ENCODE results near the gene FAXDC2.

Gene FAXDC2

GRCh38 chr5:154858972-154859871 lies 8.8 kb upstream of the FAXDC2 start:
- H3K4me1 ChIP-seq (ENCODE audit: control insufficient read depth, insufficient read depth, low read length), result peaks cover 9% of the 10 kb centered on the region
- H3K4me3 ChIP-seq (ENCODE audit: low read depth, low read length), result peak overlapping the region; percentile 98
- H3K9ac ChIP-seq (ENCODE audit: low read depth, low read length), result peak overlapping the region; percentile 87
- no peaks in the 10 kb centered on the region for H3K36me3 ChIP-seq (ENCODE audit: control insufficient read depth, insufficient read depth, low read length)
- H3K27me3 ChIP-seq (ENCODE audit: control insufficient read depth, insufficient read depth, low read length), result no peaks in the 10 kb centered on the region
- no peaks in the 10 kb centered on the region for H3K9me3 ChIP-seq (ENCODE audit: control insufficient read depth, insufficient read depth, low read length)

GRCh38 chr5:154858297-154858971 lies 8.0 kb upstream of the FAXDC2 start, which contains the start of gene CNOT8:
TSS of gene CNOT8 (plus strand) at chr5:154858627. CDS start at chr5:154863279, 4,652 bp downstream.
- H3K36me3 ChIP-seq (ENCODE audit: control insufficient read depth, insufficient read depth, low read length), result no peaks in the 10 kb centered on the region
- no peaks in the 10 kb centered on the region for H3K9me3 ChIP-seq (ENCODE audit: control insufficient read depth, insufficient read depth, low read length)
- peak within 1 kb of the TSS; percentile 98 for H3K4me3 ChIP-seq (ENCODE audit: low read depth, low read length)
- peaks cover 9% of the 10 kb centered on the region for H3K4me1 ChIP-seq (ENCODE audit: control insufficient read depth, insufficient read depth, low read length)
- peak within 1 kb of the TSS; percentile 87 for H3K9ac ChIP-seq (ENCODE audit: low read depth, low read length)
- H3K27me3 ChIP-seq (ENCODE audit: control insufficient read depth, insufficient read depth, low read length), result no peaks in the 10 kb centered on the region

DNA sequence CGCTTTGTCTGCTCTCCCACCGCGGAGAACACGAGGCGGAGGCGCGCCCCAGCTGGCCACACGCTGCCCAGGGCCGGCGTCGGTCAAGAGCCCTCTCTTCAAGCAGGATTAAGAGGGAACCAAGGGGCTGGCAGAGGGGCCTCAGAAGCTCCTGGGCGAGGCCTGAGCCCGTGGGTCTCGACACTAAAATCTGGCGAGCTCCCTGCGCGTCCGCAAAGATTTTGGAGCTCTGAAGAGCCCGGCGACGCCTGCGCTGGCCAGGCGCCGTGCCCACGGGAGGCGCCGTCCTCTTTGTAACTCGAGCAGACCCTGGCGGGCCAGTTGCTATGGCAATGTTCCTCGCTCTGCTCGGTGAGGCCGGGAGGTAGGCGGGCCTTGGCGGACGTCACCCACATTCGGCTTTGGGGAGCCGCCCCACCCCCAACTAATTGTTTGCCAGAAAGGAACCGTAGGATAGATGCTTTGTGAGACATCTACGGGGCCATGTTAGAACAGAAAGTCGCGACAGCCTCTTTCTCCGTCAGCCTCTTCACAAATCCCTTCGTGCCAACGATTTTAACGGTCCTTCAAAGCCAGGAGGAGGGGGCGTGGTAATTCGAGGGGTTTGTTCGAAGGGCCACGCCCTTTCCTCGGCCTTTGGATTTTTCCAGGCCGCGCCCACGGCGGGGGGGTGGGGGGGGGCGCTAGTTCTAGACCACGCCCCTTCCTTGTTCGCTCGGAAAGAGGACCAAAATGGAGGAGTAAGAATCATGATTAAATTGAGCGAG lies 7.3 kb upstream of the FAXDC2 start:
- H3K4me1 ChIP-seq (ENCODE audit: control insufficient read depth, insufficient read depth, low read length), result peaks cover 9% of the 10 kb centered on the region
- peak overlapping the region; percentile 98 for H3K4me3 ChIP-seq (ENCODE audit: low read depth, low read length)
- H3K9me3 ChIP-seq (ENCODE audit: control insufficient read depth, insufficient read depth, low read length), result no peaks in the 10 kb centered on the region
- H3K36me3 ChIP-seq (ENCODE audit: control insufficient read depth, insufficient read depth, low read length), result no peaks in the 10 kb centered on the region
- H3K27me3 ChIP-seq (ENCODE audit: control insufficient read depth, insufficient read depth, low read length), result no peaks in the 10 kb centered on the region
- peak overlapping the region; percentile 85 for H3K9ac ChIP-seq (ENCODE audit: low read depth, low read length)

DNA sequence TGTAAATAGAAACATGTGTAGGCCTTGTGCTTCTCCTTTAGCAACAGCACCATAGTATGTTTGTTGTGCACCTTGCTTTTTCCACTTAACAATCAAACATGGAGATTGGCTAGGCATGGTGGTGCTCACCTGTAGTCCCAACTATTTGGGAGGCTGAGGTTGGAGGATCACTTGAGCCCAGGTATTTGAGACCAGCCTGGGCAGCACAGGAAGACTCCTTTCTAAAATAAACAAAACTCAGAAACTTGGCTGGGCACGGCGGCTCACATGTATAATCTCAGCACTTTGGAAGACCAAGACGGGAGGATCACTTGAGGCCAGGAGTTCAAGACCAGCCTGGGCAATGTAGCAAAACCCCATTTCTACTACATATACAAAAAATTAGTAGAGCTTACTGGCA lies 948 bp upstream of the FAXDC2 start:
- Histone ChIP-seq H3K9ac (ENCODE audit: low read depth, low read length) (no peak overlapping the region), H3K4me3 (ENCODE audit: low read depth, low read length) (no peak overlapping the region), H3K27me3 (ENCODE audit: control insufficient read depth, insufficient read depth, low read length) (no peaks in the 10 kb centered on the region), H3K36me3 (ENCODE audit: control insufficient read depth, insufficient read depth, low read length) (no peaks in the 10 kb centered on the region), H3K4me1 (ENCODE audit: control insufficient read depth, insufficient read depth, low read length) (peaks cover 5% of the 10 kb centered on the region), H3K9me3 (ENCODE audit: control insufficient read depth, insufficient read depth, low read length) (no peaks in the 10 kb centered on the region)

- no peaks in the 10 kb centered on the region for H3K27me3 ChIP-seq (ENCODE audit: control insufficient read depth, insufficient read depth, low read length)
- H3K36me3 ChIP-seq (ENCODE audit: control insufficient read depth, insufficient read depth, low read length), result no peaks in the 10 kb centered on the region
- H3K4me3 ChIP-seq (ENCODE audit: low read depth, low read length), result peak overlapping the region; percentile 50
- H3K4me1 ChIP-seq (ENCODE audit: control insufficient read depth, insufficient read depth, low read length), result peaks cover 5% of the 10 kb centered on the region
- H3K9me3 ChIP-seq (ENCODE audit: control insufficient read depth, insufficient read depth, low read length), result no peaks in the 10 kb centered on the region
- H3K9ac ChIP-seq (ENCODE audit: low read depth, low read length), result peak overlapping the region; percentile 77
These were observed 607 bp downstream of the FAXDC2 start for GRCh38 chr5:154849791-154850201.

GRCh38 chr5:154849264-154849785 lies 1.1 kb downstream of the FAXDC2 start:
- Histone ChIP-seq H3K9ac (ENCODE audit: low read depth, low read length) (no peak overlapping the region), H3K4me1 (ENCODE audit: control insufficient read depth, insufficient read depth, low read length) (peaks cover 5% of the 10 kb centered on the region), H3K9me3 (ENCODE audit: control insufficient read depth, insufficient read depth, low read length) (no peaks in the 10 kb centered on the region), H3K27me3 (ENCODE audit: control insufficient read depth, insufficient read depth, low read length) (no peaks in the 10 kb centered on the region), H3K4me3 (ENCODE audit: low read depth, low read length) (peak overlapping the region; percentile 50), H3K36me3 (ENCODE audit: control insufficient read depth, insufficient read depth, low read length) (no peaks in the 10 kb centered on the region)

DNA sequence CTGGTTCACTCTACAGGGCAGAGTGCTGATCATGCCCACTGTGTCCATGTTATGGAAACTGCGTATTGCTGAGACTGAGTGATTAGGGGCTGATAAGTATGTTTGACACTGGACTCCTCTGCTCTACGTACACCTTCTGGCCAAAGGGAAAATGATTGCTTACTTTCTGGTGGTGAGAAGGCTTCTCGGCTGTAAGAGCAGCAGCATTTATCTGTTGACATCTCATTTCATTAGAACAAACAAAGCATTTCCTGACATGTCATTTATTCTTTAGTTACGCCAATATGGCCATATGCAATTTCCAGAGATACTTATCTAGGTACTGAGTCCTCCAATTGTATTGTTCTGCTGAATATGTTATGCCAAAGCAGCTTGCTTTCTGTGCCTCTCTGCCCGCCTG lies 5.6 kb downstream of the FAXDC2 start:
- no peaks in the 10 kb centered on the region for H3K4me1 ChIP-seq (ENCODE audit: control insufficient read depth, insufficient read depth, low read length)
- H3K9ac ChIP-seq (ENCODE audit: low read depth, low read length), result no peak overlapping the region
- no peak overlapping the region for H3K4me3 ChIP-seq (ENCODE audit: low read depth, low read length)
- no peaks in the 10 kb centered on the region for H3K36me3 ChIP-seq (ENCODE audit: control insufficient read depth, insufficient read depth, low read length)
- no peaks in the 10 kb centered on the region for H3K9me3 ChIP-seq (ENCODE audit: control insufficient read depth, insufficient read depth, low read length)
- no peaks in the 10 kb centered on the region for H3K27me3 ChIP-seq (ENCODE audit: control insufficient read depth, insufficient read depth, low read length)

GRCh38 chr5:154842689-154843530 lies 7.5 kb downstream of the FAXDC2 start:
- H3K9ac ChIP-seq (ENCODE audit: low read depth, low read length), result no peak overlapping the region
- no peaks in the 10 kb centered on the region for H3K4me1 ChIP-seq (ENCODE audit: control insufficient read depth, insufficient read depth, low read length)
- no peak overlapping the region for H3K4me3 ChIP-seq (ENCODE audit: low read depth, low read length)
- H3K36me3 ChIP-seq (ENCODE audit: control insufficient read depth, insufficient read depth, low read length), result peaks cover under 1% of the 10 kb centered on the region
- no peaks in the 10 kb centered on the region for H3K9me3 ChIP-seq (ENCODE audit: control insufficient read depth, insufficient read depth, low read length)
- H3K27me3 ChIP-seq (ENCODE audit: control insufficient read depth, insufficient read depth, low read length), result no peaks in the 10 kb centered on the region

- Histone ChIP-seq H3K9ac (ENCODE audit: low read depth, low read length) (no peak overlapping the region), H3K4me3 (ENCODE audit: low read depth, low read length) (no peak overlapping the region), H3K36me3 (ENCODE audit: control insufficient read depth, insufficient read depth, low read length) (peaks cover 3% of the 10 kb centered on the region), H3K27me3 (ENCODE audit: control insufficient read depth, insufficient read depth, low read length) (no peaks in the 10 kb centered on the region), H3K4me1 (ENCODE audit: control insufficient read depth, insufficient read depth, low read length) (no peaks in the 10 kb centered on the region), H3K9me3 (ENCODE audit: control insufficient read depth, insufficient read depth, low read length) (no peaks in the 10 kb centered on the region)
These were observed 9.1 kb downstream of the FAXDC2 start for GRCh38 chr5:154841273-154841661.

- no peaks in the 10 kb centered on the region for H3K9me3 ChIP-seq (ENCODE audit: control insufficient read depth, insufficient read depth, low read length)
- peaks cover 3% of the 10 kb centered on the region for H3K36me3 ChIP-seq (ENCODE audit: control insufficient read depth, insufficient read depth, low read length)
- no peak overlapping the region for H3K9ac ChIP-seq (ENCODE audit: low read depth, low read length)
- no peaks in the 10 kb centered on the region for H3K4me1 ChIP-seq (ENCODE audit: control insufficient read depth, insufficient read depth, low read length)
- H3K27me3 ChIP-seq (ENCODE audit: control insufficient read depth, insufficient read depth, low read length), result no peaks in the 10 kb centered on the region
- H3K4me3 ChIP-seq (ENCODE audit: low read depth, low read length), result no peak overlapping the region
These were observed 9.7 kb downstream of the FAXDC2 start for GRCh38 chr5:154840435-154841272.
